OCI-LY1 (cell line): ENCODE data around the gene PDLIM3.
"Not testable (repeated sequence)": the region's sequence is repeated elsewhere in the genome, so short reads cannot be mapped to it uniquely, and the experiment has no call there.

Experiments used
- H2AFZ ChIP-seq: fragments of 200-600 bp; sonication (generic), shearing (Covaris generic); 2 replicates; pipeline ENCODE4 v1.6.0; 2014; ENCODE audit warnings: antibody characterized with exemption, mild to moderate bottlenecking, low read length
- H3F3A ChIP-seq: fragments of 200-600 bp; sonication (generic), shearing (Covaris generic); 2 replicates; pipeline ENCODE4 v1.6.0; 2014; ENCODE audit warnings: mild to moderate bottlenecking, antibody characterized with exemption, low read length, moderate library complexity; ENCODE audit not compliant: insufficient read depth
- H3K27ac ChIP-seq: fragments of 200-600 bp; sonication (generic); 2 replicates; pipeline ENCODE4 v1.5.1; 2014; ENCODE audit warnings: low read length, mixed run types, mild to moderate bottlenecking, low read depth; ENCODE audit not compliant: poor library complexity, severe bottlenecking
- H3K27me3 ChIP-seq: fragments of 200-600 bp; sonication (generic); 2 replicates; pipeline ENCODE4 v1.6.0; 2014; ENCODE audit warnings: antibody characterized with exemption, mild to moderate bottlenecking, low read length, moderate library complexity; ENCODE audit not compliant: insufficient read depth
- H3K36me3 ChIP-seq: fragments of 200-600 bp; sonication (generic); 2 replicates; pipeline ENCODE4 v1.6.1; 2014; ENCODE audit warnings: mild to moderate bottlenecking, antibody characterized with exemption, low read length, moderate library complexity, mixed read lengths; ENCODE audit not compliant: insufficient read depth
- H3K4me1 ChIP-seq: fragments of 200-600 bp; sonication (generic); 2 replicates; pipeline ENCODE4 v1.5.1; 2014; ENCODE audit warnings: mild to moderate bottlenecking, low read length, moderate library complexity; ENCODE audit not compliant: insufficient read depth, severe bottlenecking
- H3K4me2 ChIP-seq: fragments of 200-600 bp; sonication (generic), shearing (Covaris generic); 2 replicates; pipeline ENCODE4 v1.6.1; 2014; ENCODE audit warnings: low read length
- H3K4me3 ChIP-seq: fragments of 200-600 bp; sonication (generic); 2 replicates; pipeline ENCODE4 v1.5.1; 2014; ENCODE audit warnings: low read length, low read depth, mild to moderate bottlenecking, mixed read lengths; ENCODE audit not compliant: poor library complexity, severe bottlenecking
- H3K79me2 ChIP-seq: fragments of 200-600 bp; shearing (Covaris generic); 2 replicates; pipeline ENCODE4 v1.6.1; 2016; ENCODE audit warnings: mixed run types, low read length, mixed read lengths; ENCODE audit not compliant: insufficient read depth
- H3K9ac ChIP-seq: fragments of 200-600 bp; sonication (generic), shearing (Covaris generic); 2 replicates; pipeline ENCODE4 v1.6.1; 2014; ENCODE audit warnings: mild to moderate bottlenecking, low read length, mixed read lengths
- H3K9me2 ChIP-seq: fragments of 200-600 bp; sonication (generic), shearing (Covaris generic); 2 replicates; pipeline ENCODE4 v1.6.1; 2014; ENCODE audit warnings: low read depth, mild to moderate bottlenecking, low read length, mixed read lengths
- H3K9me3 ChIP-seq: fragments of 200-600 bp; shearing (Covaris generic); 2 replicates; pipeline ENCODE4 v1.6.1; 2014; ENCODE audit warnings: low read length, mixed read lengths
- H4K20me1 ChIP-seq: fragments of 200-600 bp; sonication (generic), shearing (Covaris generic); 2 replicates; pipeline ENCODE4 v1.6.0; 2016; ENCODE audit warnings: mild to moderate bottlenecking, low read length; ENCODE audit not compliant: insufficient read depth
- CTCF ChIP-seq: fragments of 200-600 bp; sonication (generic), shearing (Covaris generic); IDR thresholded peaks from 2 replicates; pipeline ENCODE4 v1.5.1; 2017; ENCODE audit warnings: mild to moderate bottlenecking, antibody characterized with exemption, low read length, moderate library complexity, mixed read lengths
- EZH2 ChIP-seq: fragments of 200-600 bp; sonication (generic), shearing (Covaris generic); IDR thresholded peaks from 2 replicates; pipeline ENCODE4 v1.8.0; 2017; ENCODE audit warnings: borderline replicate concordance, mixed run types, mild to moderate bottlenecking, antibody characterized with exemption, low read length, moderate library complexity, mixed read lengths

Gene PDLIM3

GRCh38 chr4:185532293-185532692, 3.0 kb downstream of the PDLIM3 start:
- Histone ChIP-seq H3K4me2 (no peak overlapping the region), H3K27ac (no peak overlapping the region), H3K9ac (no peak overlapping the region), H4K20me1 (no peaks in the 10 kb centered on the region), H3K4me3 (no peak overlapping the region), H3K36me3 (no peaks in the 10 kb centered on the region), H2AFZ (no peak overlapping the region), H3F3A (no peaks in the 10 kb centered on the region), H3K27me3 (no peaks in the 10 kb centered on the region), H3K9me3 (no peaks in the 10 kb centered on the region), H3K79me2 (no peaks in the 10 kb centered on the region), H3K9me2 (no peaks in the 10 kb centered on the region), H3K4me1 (no peaks in the 10 kb centered on the region)
- TF ChIP-seq CTCF (no peak), EZH2 (no peak)

GRCh38 chr4:185531654-185532053, 3.7 kb downstream of the PDLIM3 start:
- H4K20me1 ChIP-seq, H3K4me2 ChIP-seq, H3K9me2 ChIP-seq, H3K9ac ChIP-seq, H3K36me3 ChIP-seq, H3K9me3 ChIP-seq, H3K27me3 ChIP-seq, H3K27ac ChIP-seq, H3F3A ChIP-seq, H3K4me3 ChIP-seq, H2AFZ ChIP-seq, H3K4me1 ChIP-seq, H3K79me2 ChIP-seq: not testable (repeated sequence)

GRCh38 chr4:185529413-185529812, 5.9 kb downstream of the PDLIM3 start:
- Histone ChIP-seq H2AFZ (no peak overlapping the region), H3K9me2 (no peaks in the 10 kb centered on the region), H3K4me3 (no peak overlapping the region), H4K20me1 (no peaks in the 10 kb centered on the region), H3K4me2 (no peak overlapping the region), H3K27ac (no peak overlapping the region), H3K27me3 (no peaks in the 10 kb centered on the region), H3K4me1 (no peaks in the 10 kb centered on the region), H3F3A (no peaks in the 10 kb centered on the region), H3K36me3 (peaks cover 3% of the 10 kb centered on the region; the same call in 1 of the 2 replicates), H3K9me3 (no peaks in the 10 kb centered on the region), H3K79me2 (no peaks in the 10 kb centered on the region), H3K9ac (no peak overlapping the region)
- no peak for TF ChIP-seq EZH2
- TF ChIP-seq CTCF, result no peak
